ENCODE results near the gene FBXL3. TPM values are rescaled to one million over a fixed set of nuclear protein-coding genes. Genes with fewer than 3 reads are reported as not detected.
A peak's percentile ranks its signal among the peaks of the same experiment; 100 is the strongest.

Gene FBXL3
- total and polyA plus RNA-seq, 2 experiments from 2014 or later: 5.0 to 14.6 TPM

DNA sequence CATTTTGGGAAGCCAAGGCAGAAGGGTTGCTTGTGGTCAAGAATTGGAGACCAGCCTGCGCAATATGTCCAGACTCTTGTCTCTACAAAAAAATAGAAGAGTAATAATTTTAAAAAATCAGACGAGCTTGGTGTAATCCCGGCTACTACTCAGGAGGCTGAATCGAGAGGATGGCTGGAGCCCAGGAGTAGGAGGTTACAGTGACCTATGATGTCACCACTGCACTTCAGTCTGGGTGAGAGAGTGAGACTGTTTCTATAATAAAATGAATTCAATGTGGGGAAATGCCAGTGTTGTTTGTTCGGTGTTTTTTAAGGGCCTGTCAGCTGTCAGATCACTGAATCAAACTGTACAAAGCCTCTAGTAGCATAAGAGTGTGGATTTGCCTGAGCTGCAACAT, 1.2 kb upstream of the FBXL3 start:
- Histone ChIP-seq H3K79me2 (replicated peaks; ENCODE audit: insufficient read depth) (peaks cover 32% of the 10 kb centered on the region), H3K27me3 (ENCODE audit: insufficient read depth) (no peaks in the 10 kb centered on the region), H3K9me2 (ENCODE audit: insufficient read depth) (no peaks in the 10 kb centered on the region), H3K27ac (ENCODE audit: low read depth) (peak overlapping the region; percentile 91; the same call in 1 of the 2 replicates), H3K36me3 (ENCODE audit: insufficient read depth) (no peaks in the 10 kb centered on the region), H3K4me3 (peak overlapping the region; percentile 82), H3K4me2 (peak overlapping the region; percentile 84), H3K4me1 (ENCODE audit: insufficient read depth) (peaks cover 21% of the 10 kb centered on the region), H3F3A (replicated peaks; ENCODE audit: low read depth) (peaks cover 10% of the 10 kb centered on the region; the same call in 1 of the 2 replicates), H2AFZ (peak overlapping the region; percentile 95), H4K20me1 (replicated peaks; ENCODE audit: insufficient read depth) (peaks cover 16% of the 10 kb centered on the region)
- DNase-seq (ENCODE audit: low spot score) (no peak), ATAC-seq (no peak)
- Mint-ChIP-seq H3K27ac (no peak overlapping the region), H3K4me3 (peak overlapping the region; percentile 89), H3K27me3 (ENCODE audit: insufficient read depth, low read depth, poor library complexity) (peaks cover 4% of the 10 kb centered on the region), H3K36me3 (ENCODE audit: low read depth) (no peaks in the 10 kb centered on the region), H3K9me3 (no peaks in the 10 kb centered on the region), H3K4me1 (peaks cover 22% of the 10 kb centered on the region)
- TF ChIP-seq JUNB (IDR thresholded peaks at IDR 0.05; ENCODE audit: unreplicated experiment): no peak
- no peak for TF ChIP-seq EZH2 (IDR thresholded peaks at IDR 0.05; ENCODE audit: low read depth, unreplicated experiment)
- TF ChIP-seq, protein P1, sequence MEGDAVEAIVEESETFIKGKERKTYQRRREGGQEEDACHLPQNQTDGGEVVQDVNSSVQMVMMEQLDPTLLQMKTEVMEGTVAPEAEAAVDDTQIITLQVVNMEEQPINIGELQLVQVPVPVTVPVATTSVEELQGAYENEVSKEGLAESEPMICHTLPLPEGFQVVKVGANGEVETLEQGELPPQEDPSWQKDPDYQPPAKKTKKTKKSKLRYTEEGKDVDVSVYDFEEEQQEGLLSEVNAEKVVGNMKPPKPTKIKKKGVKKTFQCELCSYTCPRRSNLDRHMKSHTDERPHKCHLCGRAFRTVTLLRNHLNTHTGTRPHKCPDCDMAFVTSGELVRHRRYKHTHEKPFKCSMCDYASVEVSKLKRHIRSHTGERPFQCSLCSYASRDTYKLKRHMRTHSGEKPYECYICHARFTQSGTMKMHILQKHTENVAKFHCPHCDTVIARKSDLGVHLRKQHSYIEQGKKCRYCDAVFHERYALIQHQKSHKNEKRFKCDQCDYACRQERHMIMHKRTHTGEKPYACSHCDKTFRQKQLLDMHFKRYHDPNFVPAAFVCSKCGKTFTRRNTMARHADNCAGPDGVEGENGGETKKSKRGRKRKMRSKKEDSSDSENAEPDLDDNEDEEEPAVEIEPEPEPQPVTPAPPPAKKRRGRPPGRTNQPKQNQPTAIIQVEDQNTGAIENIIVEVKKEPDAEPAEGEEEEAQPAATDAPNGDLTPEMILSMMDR (conservative IDR thresholded peaks at IDR 0.05; ENCODE audit: low read depth in 2 of 2): no peak
- TF ChIP-seq ZNF331 (CRISPR knock-in tag; IDR thresholded peaks at IDR 0.05; ENCODE audit: low read depth): no peak
- no peak for TF ChIP-seq STAT1 (IDR thresholded peaks at IDR 0.05; ENCODE audit: unreplicated experiment)
- TF ChIP-seq EZH2phosphoT487 (IDR thresholded peaks at IDR 0.05; ENCODE audit: unreplicated experiment): no peak
- TF ChIP-seq, protein P2, sequence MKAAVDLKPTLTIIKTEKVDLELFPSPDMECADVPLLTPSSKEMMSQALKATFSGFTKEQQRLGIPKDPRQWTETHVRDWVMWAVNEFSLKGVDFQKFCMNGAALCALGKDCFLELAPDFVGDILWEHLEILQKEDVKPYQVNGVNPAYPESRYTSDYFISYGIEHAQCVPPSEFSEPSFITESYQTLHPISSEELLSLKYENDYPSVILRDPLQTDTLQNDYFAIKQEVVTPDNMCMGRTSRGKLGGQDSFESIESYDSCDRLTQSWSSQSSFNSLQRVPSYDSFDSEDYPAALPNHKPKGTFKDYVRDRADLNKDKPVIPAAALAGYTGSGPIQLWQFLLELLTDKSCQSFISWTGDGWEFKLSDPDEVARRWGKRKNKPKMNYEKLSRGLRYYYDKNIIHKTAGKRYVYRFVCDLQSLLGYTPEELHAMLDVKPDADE (IDR thresholded peaks at IDR 0.05): no peak
- no peak for TF ChIP-seq CREB1 (CRISPR knock-in tag; IDR thresholded peaks at IDR 0.05; ENCODE audit: low read depth)
- no peak for TF ChIP-seq NANOG (IDR thresholded peaks at IDR 0.05; ENCODE audit: borderline replicate concordance)
- TF ChIP-seq POLR2AphosphoS5 (IDR thresholded peaks at IDR 0.05; ENCODE audit: low read depth): no peak
- TF ChIP-seq, protein P3, sequence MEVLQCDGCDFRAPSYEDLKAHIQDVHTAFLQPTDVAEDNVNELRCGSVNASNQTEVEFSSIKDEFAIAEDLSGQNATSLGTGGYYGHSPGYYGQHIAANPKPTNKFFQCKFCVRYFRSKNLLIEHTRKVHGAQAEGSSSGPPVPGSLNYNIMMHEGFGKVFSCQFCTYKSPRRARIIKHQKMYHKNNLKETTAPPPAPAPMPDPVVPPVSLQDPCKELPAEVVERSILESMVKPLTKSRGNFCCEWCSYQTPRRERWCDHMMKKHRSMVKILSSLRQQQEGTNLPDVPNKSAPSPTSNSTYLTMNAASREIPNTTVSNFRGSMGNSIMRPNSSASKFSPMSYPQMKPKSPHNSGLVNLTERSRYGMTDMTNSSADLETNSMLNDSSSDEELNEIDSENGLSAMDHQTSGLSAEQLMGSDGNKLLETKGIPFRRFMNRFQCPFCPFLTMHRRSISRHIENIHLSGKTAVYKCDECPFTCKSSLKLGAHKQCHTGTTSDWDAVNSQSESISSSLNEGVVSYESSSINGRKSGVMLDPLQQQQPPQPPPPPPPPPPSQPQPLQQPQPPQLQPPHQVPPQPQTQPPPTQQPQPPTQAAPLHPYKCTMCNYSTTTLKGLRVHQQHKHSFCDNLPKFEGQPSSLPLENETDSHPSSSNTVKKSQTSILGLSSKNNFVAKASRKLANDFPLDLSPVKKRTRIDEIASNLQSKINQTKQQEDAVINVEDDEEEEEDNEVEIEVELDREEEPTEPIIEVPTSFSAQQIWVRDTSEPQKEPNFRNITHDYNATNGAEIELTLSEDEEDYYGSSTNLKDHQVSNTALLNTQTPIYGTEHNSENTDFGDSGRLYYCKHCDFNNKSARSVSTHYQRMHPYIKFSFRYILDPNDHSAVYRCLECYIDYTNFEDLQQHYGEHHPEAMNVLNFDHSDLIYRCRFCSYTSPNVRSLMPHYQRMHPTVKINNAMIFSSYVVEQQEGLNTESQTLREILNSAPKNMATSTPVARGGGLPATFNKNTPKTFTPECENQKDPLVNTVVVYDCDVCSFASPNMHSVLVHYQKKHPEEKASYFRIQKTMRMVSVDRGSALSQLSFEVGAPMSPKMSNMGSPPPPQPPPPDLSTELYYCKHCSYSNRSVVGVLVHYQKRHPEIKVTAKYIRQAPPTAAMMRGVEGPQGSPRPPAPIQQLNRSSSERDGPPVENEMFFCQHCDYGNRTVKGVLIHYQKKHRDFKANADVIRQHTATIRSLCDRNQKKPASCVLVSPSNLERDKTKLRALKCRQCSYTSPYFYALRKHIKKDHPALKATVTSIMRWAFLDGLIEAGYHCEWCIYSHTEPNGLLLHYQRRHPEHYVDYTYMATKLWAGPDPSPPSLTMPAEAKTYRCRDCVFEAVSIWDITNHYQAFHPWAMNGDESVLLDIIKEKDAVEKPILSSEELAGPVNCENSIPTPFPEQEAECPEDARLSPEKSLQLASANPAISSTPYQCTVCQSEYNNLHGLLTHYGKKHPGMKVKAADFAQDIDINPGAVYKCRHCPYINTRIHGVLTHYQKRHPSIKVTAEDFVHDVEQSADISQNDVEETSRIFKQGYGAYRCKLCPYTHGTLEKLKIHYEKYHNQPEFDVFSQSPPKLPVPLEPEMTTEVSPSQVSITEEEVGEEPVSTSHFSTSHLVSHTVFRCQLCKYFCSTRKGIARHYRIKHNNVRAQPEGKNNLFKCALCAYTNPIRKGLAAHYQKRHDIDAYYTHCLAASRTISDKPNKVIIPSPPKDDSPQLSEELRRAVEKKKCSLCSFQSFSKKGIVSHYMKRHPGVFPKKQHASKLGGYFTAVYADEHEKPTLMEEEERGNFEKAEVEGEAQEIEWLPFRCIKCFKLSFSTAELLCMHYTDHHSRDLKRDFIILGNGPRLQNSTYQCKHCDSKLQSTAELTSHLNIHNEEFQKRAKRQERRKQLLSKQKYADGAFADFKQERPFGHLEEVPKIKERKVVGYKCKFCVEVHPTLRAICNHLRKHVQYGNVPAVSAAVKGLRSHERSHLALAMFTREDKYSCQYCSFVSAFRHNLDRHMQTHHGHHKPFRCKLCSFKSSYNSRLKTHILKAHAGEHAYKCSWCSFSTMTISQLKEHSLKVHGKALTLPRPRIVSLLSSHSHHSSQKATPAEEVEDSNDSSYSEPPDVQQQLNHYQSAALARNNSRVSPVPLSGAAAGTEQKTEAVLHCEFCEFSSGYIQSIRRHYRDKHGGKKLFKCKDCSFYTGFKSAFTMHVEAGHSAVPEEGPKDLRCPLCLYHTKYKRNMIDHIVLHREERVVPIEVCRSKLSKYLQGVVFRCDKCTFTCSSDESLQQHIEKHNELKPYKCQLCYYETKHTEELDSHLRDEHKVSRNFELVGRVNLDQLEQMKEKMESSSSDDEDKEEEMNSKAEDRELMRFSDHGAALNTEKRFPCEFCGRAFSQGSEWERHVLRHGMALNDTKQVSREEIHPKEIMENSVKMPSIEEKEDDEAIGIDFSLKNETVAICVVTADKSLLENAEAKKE (CRISPR knock-in tag; IDR thresholded peaks at IDR 0.05): no peak
- TF ChIP-seq ZNF114 (CRISPR knock-in tag; IDR thresholded peaks at IDR 0.05): no peak
- TF ChIP-seq, protein P4, sequence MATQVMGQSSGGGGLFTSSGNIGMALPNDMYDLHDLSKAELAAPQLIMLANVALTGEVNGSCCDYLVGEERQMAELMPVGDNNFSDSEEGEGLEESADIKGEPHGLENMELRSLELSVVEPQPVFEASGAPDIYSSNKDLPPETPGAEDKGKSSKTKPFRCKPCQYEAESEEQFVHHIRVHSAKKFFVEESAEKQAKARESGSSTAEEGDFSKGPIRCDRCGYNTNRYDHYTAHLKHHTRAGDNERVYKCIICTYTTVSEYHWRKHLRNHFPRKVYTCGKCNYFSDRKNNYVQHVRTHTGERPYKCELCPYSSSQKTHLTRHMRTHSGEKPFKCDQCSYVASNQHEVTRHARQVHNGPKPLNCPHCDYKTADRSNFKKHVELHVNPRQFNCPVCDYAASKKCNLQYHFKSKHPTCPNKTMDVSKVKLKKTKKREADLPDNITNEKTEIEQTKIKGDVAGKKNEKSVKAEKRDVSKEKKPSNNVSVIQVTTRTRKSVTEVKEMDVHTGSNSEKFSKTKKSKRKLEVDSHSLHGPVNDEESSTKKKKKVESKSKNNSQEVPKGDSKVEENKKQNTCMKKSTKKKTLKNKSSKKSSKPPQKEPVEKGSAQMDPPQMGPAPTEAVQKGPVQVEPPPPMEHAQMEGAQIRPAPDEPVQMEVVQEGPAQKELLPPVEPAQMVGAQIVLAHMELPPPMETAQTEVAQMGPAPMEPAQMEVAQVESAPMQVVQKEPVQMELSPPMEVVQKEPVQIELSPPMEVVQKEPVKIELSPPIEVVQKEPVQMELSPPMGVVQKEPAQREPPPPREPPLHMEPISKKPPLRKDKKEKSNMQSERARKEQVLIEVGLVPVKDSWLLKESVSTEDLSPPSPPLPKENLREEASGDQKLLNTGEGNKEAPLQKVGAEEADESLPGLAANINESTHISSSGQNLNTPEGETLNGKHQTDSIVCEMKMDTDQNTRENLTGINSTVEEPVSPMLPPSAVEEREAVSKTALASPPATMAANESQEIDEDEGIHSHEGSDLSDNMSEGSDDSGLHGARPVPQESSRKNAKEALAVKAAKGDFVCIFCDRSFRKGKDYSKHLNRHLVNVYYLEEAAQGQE (IDR thresholded peaks at IDR 0.05; ENCODE audit: unreplicated experiment): no peak
